Large intestine (tissue), 3 donors: ENCODE measurements around the gene FAM216A. TPM values are rescaled to one million over a fixed set of nuclear protein-coding genes. Genes with fewer than 3 reads are reported as not detected.

Experiments
- DNase-seq, 2 donors: peaks; one replicate each; pipeline versions ENCODE4 v3.0.0 to v3.0.0-alpha.2; 2013
- H3K27ac ChIP-seq: one replicate; pipeline ENCODE4 v1.5.1; 2013; ENCODE audit warnings: low read length
- H3K27me3 ChIP-seq: 2 replicates; pipeline ENCODE4 v1.6.1; 2013; ENCODE audit warnings: low read length; ENCODE audit not compliant: control insufficient read depth, insufficient read depth
- H3K36me3 ChIP-seq: 2 replicates; pipeline ENCODE4 v1.6.1; 2013; ENCODE audit warnings: low read length; ENCODE audit not compliant: control insufficient read depth, insufficient read depth
- H3K4me1 ChIP-seq: one replicate; pipeline ENCODE4 v1.6.1; 2013; ENCODE audit warnings: low read length; ENCODE audit not compliant: control insufficient read depth, insufficient read depth
- H3K4me3 ChIP-seq: one replicate; pipeline ENCODE4 v1.5.1; 2013; ENCODE audit warnings: low read length
- H3K9me3 ChIP-seq: one replicate; pipeline ENCODE4 v1.6.1; 2013; ENCODE audit warnings: mild to moderate bottlenecking, low read depth, low read length, moderate library complexity; ENCODE audit not compliant: control insufficient read depth
- WGBS: methylation state at CpG from one replicate; pipeline ENCODE4 v1.1.5; 2013; ENCODE audit warnings: low lambda C conversion rate; ENCODE audit not compliant: insufficient coverage; 5-methylcytosine and 5-hydroxymethylcytosine counted together
- polyA plus RNA-seq: library from polyadenylated mRNA; unstranded; fragments of 120-200 nt; gene quantifications from one replicate; pipeline ENCODE4 v1.2.1, GENCODE V29; 2013

Gene FAM216A
- polyA plus RNA-seq, 1 donor, result 10.6 TPM

GRCh38 chr12:110537605-110538409 is 69.2 kb downstream of the FAM216A start:
- Histone ChIP-seq H3K4me3 (no peak overlapping the region), H3K36me3 (peaks cover 35% of the 10 kb centered on the region), H3K27ac (peak overlapping the region; percentile 61), H3K9me3 (no peaks in the 10 kb centered on the region), H3K4me1 (peaks cover 8% of the 10 kb centered on the region), H3K27me3 (no peaks in the 10 kb centered on the region)
- peak; percentile 12 to 47 for DNase-seq
- no CpG with 5 or more reads among the region's 9 CpGs for WGBS

- DNase-seq, result no peak
- WGBS, result no CpG with 5 or more reads among the region's 5 CpGs
- H3K27ac ChIP-seq, result no peak overlapping the region
- H3K4me1 ChIP-seq, result peaks cover 3% of the 10 kb centered on the region
- no peak overlapping the region for H3K4me3 ChIP-seq
- no peaks in the 10 kb centered on the region for H3K9me3 ChIP-seq
- no peaks in the 10 kb centered on the region for H3K27me3 ChIP-seq
- peaks cover 39% of the 10 kb centered on the region for H3K36me3 ChIP-seq
Observed at GRCh38 chr12:110538869-110539622, 70.4 kb downstream of the FAM216A start.

Other genes starting within 250 kb of the FAM216A start
- gene ATP2A2, start 187.6 kb upstream of the FAM216A start, polyA plus RNA-seq, result 144 TPM
- 57.0 TPM for gene ANAPC7, start 65.1 kb upstream of the FAM216A start, polyA plus RNA-seq
- 298 TPM for gene ARPC3, start 18.5 kb upstream of the FAM216A start, polyA plus RNA-seq
- gene GPN3, start 588 bp upstream of the FAM216A start, polyA plus RNA-seq, result 16.2 TPM
- 253 TPM for gene VPS29, start 33.3 kb downstream of the FAM216A start, polyA plus RNA-seq
- 0.49 TPM for gene RAD9B, start 33.5 kb downstream of the FAM216A start, polyA plus RNA-seq
- gene PPTC7, start 114.5 kb downstream of the FAM216A start, polyA plus RNA-seq, result 20.5 TPM
- 25.2 TPM for gene TCTN1, start 145.3 kb downstream of the FAM216A start, polyA plus RNA-seq
- 5.5 TPM for gene HVCN1, start 220.3 kb downstream of the FAM216A start, polyA plus RNA-seq